GM19238 (cell line): ENCODE data around the gene RAB20.
A peak's percentile ranks its signal among the peaks of the same experiment; 100 is the strongest.

ENCODE experiments used
- DNase-seq: peaks from one replicate; pipeline ENCODE4 v3.0.0; 2011; ENCODE audit warnings: low spot score; ENCODE audit not compliant: insufficient read length

The RAB20 gene

DNA sequence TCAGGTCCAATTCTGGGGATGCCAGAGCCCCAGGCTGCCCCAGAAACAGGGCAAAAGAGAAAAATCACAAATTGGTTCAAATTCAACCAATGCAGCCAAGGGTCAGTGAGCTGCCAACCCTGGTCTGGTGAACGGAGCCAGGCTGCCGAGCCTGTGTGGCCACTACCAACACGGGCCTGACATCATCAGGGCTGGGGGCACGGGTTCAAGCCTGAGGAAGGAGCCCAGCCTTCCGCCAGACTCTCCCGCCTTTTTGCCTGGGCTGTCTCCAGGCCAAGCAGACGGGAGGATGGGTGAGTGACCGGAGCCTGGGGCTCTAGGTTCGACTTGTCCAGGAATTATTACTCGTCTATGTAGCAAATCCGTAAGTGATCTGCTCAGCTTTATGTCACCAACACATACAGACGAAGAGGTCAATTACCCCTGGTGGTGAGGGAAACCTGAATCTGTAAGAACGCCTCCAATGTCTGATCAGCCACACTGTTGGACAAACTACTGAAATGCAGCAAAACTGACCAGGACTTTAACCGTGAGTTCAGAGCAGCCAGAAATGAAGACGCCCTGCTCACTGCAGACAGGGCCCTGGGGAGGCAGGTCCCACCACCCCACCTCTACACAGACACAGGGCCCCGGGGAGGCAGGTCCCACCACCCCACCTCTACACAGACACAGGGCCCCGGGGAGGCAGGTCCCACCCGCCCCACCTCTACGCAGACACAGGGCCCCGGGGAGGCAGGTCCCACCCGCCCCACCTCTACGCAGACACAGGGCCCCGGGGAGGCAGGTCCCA, 31.8 kb downstream of the RAB20 start:
- DNase-seq = no peak

DNA sequence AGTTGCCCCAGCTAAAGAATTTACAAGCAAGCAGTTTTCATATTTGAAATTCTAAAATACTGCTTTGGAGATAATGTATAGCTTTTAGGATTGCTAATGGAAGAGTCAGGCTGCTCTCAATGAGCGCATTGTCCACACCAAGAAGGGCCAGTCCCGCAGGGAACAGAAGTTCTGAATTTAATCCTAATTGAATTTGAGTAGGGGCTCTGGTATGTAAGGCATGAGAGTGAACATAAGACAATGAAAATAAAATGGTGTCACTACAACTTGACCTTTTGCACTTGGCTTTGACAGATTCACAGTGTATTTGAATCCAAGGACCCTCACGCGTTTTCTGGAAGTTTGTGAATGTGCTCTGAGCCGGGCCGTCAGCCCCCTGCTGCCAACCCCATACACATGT, 32.6 kb downstream of the RAB20 start:
- no peak for DNase-seq

- no peak for DNase-seq
These were observed 33.2 kb downstream of the RAB20 start for GRCh38 chr13:110528371-110528770.

DNA sequence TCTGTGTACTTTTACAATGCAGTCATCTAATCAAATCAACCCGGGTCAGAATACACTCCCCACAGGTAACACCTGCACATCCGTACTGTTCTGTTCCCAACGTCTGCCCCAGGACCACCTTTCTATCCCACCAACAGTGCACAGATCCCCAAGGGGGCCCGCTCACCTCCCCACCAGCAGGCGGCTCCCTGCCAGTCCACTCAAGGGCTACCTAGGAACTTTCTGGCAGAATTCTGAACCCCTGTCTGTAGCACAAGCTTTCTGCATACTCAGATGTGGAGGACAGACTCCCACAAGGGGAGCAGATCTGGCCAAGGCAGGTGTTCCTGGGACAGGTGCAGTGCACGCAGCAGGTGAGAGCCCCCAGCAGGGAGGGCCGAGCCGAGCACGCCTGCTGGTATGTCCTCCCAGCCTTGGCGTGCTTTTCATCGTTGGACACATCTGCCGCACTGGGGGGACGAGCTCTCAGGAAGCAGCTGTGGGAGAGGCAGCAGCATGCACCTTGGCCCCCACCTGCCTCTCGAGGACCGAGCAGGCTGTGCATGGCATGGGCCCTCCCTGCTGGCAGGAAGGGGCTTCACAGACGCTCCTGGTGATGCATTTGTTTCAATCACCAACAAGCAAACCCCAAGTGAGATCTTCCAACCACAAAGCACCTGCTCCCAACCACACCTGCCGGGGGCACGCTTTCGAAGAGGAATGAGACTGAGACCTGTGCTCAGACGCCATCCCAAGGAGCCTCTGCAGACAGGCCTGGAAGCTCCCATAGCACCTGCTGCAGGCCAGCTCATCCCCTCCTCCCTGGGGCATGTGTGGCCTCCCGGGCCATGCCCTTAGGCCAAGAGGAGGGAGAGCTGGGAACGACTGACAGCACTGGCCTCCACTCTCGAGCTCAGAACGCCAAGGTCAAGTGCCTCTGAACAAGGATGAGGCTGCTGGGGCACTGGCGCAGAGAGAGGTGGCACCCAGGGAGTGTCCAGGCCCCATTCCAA, 35.9 kb downstream of the RAB20 start:
- DNase-seq = peak; percentile 44

- DNase-seq = no peak
These were observed 36.8 kb downstream of the RAB20 start for GRCh38 chr13:110524541-110525257.

GRCh38 chr13:110523838-110524540, 37.5 kb downstream of the RAB20 start:
- no peak for DNase-seq

GRCh38 chr13:110523180-110523579, 38.3 kb downstream of the RAB20 start:
- no peak for DNase-seq

GRCh38 chr13:110522721-110523120, 38.8 kb downstream of the RAB20 start:
- no peak for DNase-seq

DNA sequence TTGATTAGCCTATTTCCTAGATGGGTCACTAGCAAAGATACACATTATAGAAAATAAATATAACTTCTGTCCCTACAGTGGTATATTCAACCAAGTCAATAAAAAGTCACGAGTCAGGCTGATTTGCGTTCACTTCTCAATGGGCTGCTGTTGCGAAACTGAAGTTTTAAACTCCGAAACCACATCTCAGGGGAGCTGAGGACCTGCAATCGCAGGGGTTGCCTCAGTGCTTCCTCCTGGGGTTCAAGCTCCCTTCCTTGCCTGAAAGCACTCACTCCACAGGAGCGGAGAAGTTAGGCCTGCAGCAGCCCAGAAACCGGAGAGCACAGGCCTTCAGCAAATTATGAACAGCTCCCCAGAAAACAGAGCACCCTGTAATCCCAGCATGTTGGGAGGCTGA, 39.6 kb downstream of the RAB20 start:
- DNase-seq = no peak

GRCh38 chr13:110521296-110521680, 40.2 kb downstream of the RAB20 start:
- no peak for DNase-seq

DNA sequence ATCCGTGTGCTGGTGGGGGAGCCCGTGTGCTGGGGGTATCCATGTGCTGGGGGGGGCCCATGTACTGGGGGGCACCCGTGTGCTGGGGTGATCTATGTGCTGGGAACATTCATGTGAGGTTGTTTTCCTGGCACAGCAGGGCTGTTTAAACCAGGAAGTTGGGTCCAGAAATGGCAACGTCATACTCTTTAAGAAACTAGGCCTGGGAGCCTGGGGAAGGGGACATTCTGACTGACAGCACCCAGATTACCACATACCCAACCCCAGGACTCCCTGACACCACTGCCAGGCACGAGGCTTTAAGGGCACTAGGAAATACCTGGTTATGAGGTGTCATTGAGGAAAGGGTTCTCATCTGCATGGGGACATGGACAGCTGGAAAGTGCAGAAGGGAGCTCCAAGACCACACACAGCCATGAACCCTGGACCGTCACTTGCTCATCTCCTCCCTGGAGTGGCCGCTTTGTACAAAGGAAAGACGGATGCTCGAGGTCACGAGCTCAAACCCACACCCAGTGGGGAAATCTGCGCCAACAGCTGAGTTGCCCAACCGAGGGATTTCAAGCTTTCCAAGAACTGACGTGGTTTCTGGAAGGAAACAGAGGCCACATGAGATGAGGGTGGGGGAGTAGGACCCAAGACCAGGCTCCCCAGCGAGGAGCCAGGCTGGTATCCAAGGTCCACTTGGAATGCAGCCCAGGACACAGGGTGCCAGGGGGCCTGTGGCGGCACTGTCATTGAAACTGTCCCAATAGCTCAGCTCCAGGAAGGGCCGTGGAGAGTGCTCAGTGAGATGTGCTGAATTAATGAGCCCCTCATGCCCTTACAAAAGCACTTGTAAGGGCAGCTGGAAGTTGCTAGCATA, 40.9 kb downstream of the RAB20 start:
- DNase-seq = no peak

GRCh38 chr13:110519506-110519905, 42.0 kb downstream of the RAB20 start:
- no peak for DNase-seq

GRCh38 chr13:110519046-110519445, 42.5 kb downstream of the RAB20 start:
- no peak for DNase-seq

- no peak for DNase-seq
These were observed 43.0 kb downstream of the RAB20 start for GRCh38 chr13:110518571-110518970.

GRCh38 chr13:110518226-110518525, 43.3 kb downstream of the RAB20 start:
- DNase-seq = no peak

GRCh38 chr13:110517505-110518225, 43.9 kb downstream of the RAB20 start:
- no peak for DNase-seq

GRCh38 chr13:110516500-110516899, 45.0 kb downstream of the RAB20 start:
- DNase-seq = no peak

DNA sequence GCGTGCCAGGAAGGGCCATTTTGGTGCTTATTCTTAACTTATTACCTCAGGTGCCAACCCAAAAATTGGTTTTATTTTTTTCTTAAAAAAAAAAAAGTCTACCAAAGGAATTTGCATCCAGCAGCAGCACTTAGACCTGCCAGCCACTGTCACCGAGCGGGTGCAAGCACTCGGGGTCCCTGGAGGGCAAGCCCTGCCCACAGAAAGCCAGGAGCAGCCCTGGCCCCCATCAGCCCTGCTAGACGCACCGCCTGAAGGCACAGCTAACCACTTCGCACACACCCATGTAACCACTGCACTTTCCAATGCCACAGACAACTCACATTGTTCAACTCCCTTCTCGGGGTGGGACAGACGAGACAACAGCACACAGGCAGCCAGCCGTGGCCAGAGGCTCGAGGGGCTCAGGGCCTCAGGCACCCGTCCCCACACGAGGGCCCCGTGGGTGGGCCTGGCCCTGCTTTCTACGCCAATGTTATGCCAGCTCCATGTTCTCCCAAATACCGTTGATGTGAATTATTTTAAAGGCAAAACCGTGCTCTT, 49.3 kb downstream of the RAB20 start:
- no peak for DNase-seq

- no peak for DNase-seq
These were observed 49.9 kb downstream of the RAB20 start for GRCh38 chr13:110511509-110512181.
